Caco-2 (cell line): Measurements from ENCODE around the gene PHETA1. TPM values are rescaled to one million over a fixed set of nuclear protein-coding genes. Genes with fewer than 3 reads are reported as not detected.

Source experiments
- BruUV-seq: library from RNA; stranded (reverse); fragments of 400-500 nt; replicated peaks from 2 replicates; lab custom pipeline; 2021; lab: Mats Ljungman, UMichigan
- CTCF ChIA-PET: fragments of 300-600 bp; sonication (Branson Sonifier 250); formaldehyde crosslinking; loops from one replicate; lab custom pipeline; 2022; ENCODE audit warnings: antibody characterized with exemption; lab: Charles Lee
- POLR2A ChIA-PET: fragments of 300-600 bp; sonication (Branson Sonifier 250); formaldehyde crosslinking; loops from one replicate; lab custom pipeline; 2022; ENCODE audit warnings: antibody characterized with exemption; lab: Charles Lee
- DNase-seq, 2 experiments: peaks; one replicate each; pipeline versions ENCODE4 v3.0.0 to v3.0.0-alpha.2; 2020 to 2022
- H3K27me3 ChIP-seq: replicated peaks from 2 replicates; pipeline ENCODE4 v1.6.0; 2011; ENCODE audit warnings: low read length; ENCODE audit not compliant: control insufficient read depth, insufficient read depth
- H3K36me3 ChIP-seq: 2 replicates; pipeline ENCODE4 v1.5.1; 2011; ENCODE audit warnings: low read length; ENCODE audit not compliant: control insufficient read depth, insufficient read depth
- H3K4me1 ChIP-seq: fragments of 250-450 bp; sonication (Bioruptor Pico); 2 replicates; pipeline ENCODE4 v1.5.1; 2020; ENCODE audit warnings: mild to moderate bottlenecking
- H3K4me3 ChIP-seq: 2 replicates; pipeline ENCODE4 v1.5.1; 2011; ENCODE audit warnings: low read depth, mild to moderate bottlenecking, control low read depth, low read length
- H3K9me3 ChIP-seq: fragments of 250-450 bp; sonication (Bioruptor Pico); 2 replicates; pipeline ENCODE4 v1.5.1; 2020; ENCODE audit warnings: mild to moderate bottlenecking, moderate library complexity
- H3K27ac Mint-ChIP-seq: one replicate; pipeline ENCODE4 v1.8.0; 2022; ENCODE audit warnings: mixed read lengths; ENCODE audit not compliant: unreplicated experiment
- H3K27me3 Mint-ChIP-seq: one replicate; pipeline ENCODE4 v1.8.0; 2022; ENCODE audit warnings: mixed read lengths; ENCODE audit not compliant: insufficient read depth, unreplicated experiment
- H3K36me3 Mint-ChIP-seq: one replicate; pipeline ENCODE4 v1.8.0; 2022; ENCODE audit warnings: mild to moderate bottlenecking, mixed read lengths; ENCODE audit not compliant: insufficient read depth, unreplicated experiment
- H3K4me1 Mint-ChIP-seq: one replicate; pipeline ENCODE4 v1.8.0; 2022; ENCODE audit warnings: low read depth, mixed read lengths; ENCODE audit not compliant: unreplicated experiment
- H3K4me3 Mint-ChIP-seq: one replicate; pipeline ENCODE4 v1.8.0; 2022; ENCODE audit warnings: mild to moderate bottlenecking, moderate library complexity, mixed read lengths; ENCODE audit not compliant: unreplicated experiment
- H3K9me3 Mint-ChIP-seq: one replicate; pipeline ENCODE4 v1.8.0; 2022; ENCODE audit warnings: mixed read lengths; ENCODE audit not compliant: unreplicated experiment
- CTCF ChIP-seq, 2 experiments: fragments of 200-600 bp in 1 of 2; IDR thresholded peaks; 1 replicate in 1 of 2; 2 replicates in 1 of 2; pipeline versions ENCODE4 v1.5.1 to v1.8.0; 2011 to 2022; ENCODE audit warnings: antibody characterized with exemption in 1 of 2, control low read depth in 1 of 2, inconsistent platforms in 1 of 2, low read depth in 1 of 2, low read length in 1 of 2, mild to moderate bottlenecking in 1 of 2, moderate library complexity in 1 of 2; ENCODE audit not compliant: insufficient read depth in 1 of 2, severe bottlenecking in 1 of 2, unreplicated experiment in 1 of 2
- intact Hi-C: fragments of 100-400 bp; cut with micrococcal nuclease; formaldehyde crosslinking; loops from one replicate; pipeline ENCODE4 v1.10.0; 2022; ENCODE audit not compliant: unreplicated experiment
- total RNA-seq: library from RNA; stranded (reverse); gene quantifications from 2 replicates; pipeline ENCODE4 v1.2.3, GENCODE V29; 2022

Gene PHETA1
- total RNA-seq, 1 experiment from 2014 or later, result 14.9 TPM

DNA sequence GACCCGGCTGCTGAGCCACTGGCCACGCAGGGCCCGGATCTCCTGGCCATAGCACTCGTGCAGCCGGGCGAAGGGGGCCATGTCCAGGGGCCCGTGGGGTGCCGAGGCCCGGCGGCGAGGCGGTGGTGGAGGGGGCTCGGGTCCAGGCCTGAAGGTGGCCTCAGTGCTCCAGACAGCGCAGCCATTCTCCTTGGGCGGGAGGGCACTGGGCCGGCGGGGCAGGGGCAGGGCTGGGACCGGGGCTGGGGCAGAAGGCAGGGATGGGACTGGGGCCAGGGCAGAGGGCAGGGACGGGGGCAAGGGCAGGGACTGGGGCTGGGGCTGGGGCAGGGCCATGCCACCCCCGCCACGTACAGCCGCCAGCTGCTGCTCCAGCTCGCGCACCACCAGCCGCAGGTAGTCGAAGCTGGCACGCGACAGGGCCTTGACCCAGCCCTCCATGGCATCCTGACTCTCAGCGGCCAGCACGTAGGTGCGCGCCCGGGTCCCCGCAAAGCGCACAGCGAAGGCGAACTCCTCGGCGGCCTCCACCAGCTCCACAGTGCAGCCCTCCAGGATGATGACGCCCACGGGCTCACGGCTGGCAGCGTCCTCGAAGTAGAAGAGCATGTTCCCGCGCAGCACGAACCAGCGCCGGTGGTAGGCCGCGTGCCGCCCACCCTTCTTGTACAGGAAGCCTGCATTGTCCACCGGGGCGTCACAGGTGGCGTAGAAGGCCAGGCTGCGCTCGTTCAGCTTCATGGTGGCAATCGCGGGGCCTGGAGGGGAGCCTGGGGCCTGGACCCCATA is 6.0 kb downstream of the PHETA1 start:
- H3K36me3 Mint-ChIP-seq, result peaks cover 19% of the 10 kb centered on the region
- no TSS peak for BruUV-seq
- POLR2A ChIA-PET, result interaction anchor here (0.6 kb wide), 1 partner anchor 1479 kb away, joined by 3 read pairs; no protein-coding TSS in a partner anchor
- intact Hi-C loops, result no loop called here
- Histone ChIP-seq H3K27me3 (no peaks in the 10 kb centered on the region), H3K36me3 (no peaks in the 10 kb centered on the region), H3K9me3 (no peaks in the 10 kb centered on the region), H3K4me1 (peaks cover 24% of the 10 kb centered on the region), H3K4me3 (no peak overlapping the region)
- CTCF ChIA-PET, result no interaction called here
- no peaks in the 10 kb centered on the region for H3K9me3 Mint-ChIP-seq
- H3K4me1 Mint-ChIP-seq, result peaks cover 19% of the 10 kb centered on the region
- no peak overlapping the region for H3K4me3 Mint-ChIP-seq
- TF ChIP-seq CTCF (IDR thresholded peaks at IDR 0.05; ENCODE audit: insufficient read depth in 1 of 2, low read depth in 1 of 2, low read length in 1 of 2, severe bottlenecking in 1 of 2, unreplicated experiment in 1 of 2), result no peak
- DNase-seq, result no peak
- H3K27ac Mint-ChIP-seq, result no peak overlapping the region
- no peaks in the 10 kb centered on the region for H3K27me3 Mint-ChIP-seq

DNA sequence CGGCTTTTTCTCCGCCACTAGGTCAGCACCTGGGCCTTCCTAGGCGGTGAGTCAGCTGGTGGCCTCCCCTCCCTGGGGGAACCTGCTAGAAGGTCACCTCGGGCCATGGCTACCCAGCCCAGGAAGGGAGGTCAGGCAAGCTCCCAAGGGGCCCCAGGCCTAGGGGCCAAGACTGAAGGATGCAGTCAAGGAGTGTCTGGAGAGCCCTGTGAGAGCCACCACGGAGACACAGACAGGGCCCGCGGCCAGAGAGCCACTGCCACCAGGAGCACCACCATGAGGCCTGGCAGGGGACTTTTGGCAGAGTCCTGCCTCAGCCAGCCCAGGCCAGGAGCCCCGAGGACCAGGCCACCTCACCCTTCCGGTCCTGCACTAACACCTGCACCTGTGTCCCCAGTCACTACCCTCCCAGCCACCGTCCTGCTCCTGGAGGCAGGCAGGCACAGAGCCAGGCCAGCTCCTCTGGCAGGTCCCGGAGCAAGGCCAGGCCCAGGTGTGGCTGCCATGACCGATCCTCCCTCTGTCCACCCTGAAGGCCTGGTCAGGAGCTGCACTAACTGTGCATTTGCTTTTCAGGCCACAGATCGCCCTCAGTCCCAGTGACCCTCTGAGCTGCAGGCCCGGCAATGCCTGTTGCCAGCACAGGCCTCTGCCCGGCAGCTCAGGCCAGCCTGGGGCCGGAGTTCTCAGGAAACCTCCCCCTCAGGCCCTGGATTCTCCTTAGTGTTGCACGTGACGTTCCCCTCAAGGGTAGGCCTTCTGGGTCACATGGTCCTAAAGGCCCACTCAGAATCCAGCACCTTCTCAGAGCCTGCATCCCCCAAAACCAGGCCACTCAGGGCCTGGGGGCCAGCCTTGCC is 6.9 kb downstream of the PHETA1 start:
- no TSS peak for BruUV-seq
- peak overlapping the region; percentile 34 for H3K27ac Mint-ChIP-seq
- H3K36me3 Mint-ChIP-seq, result peaks cover 16% of the 10 kb centered on the region
- peaks cover 14% of the 10 kb centered on the region for H3K4me1 Mint-ChIP-seq
- intact Hi-C loops, result no loop called here
- H3K9me3 Mint-ChIP-seq, result no peaks in the 10 kb centered on the region
- Histone ChIP-seq H3K36me3 (no peaks in the 10 kb centered on the region), H3K27me3 (no peaks in the 10 kb centered on the region), H3K9me3 (no peaks in the 10 kb centered on the region), H3K4me3 (no peak overlapping the region), H3K4me1 (peaks cover 14% of the 10 kb centered on the region)
- H3K4me3 Mint-ChIP-seq, result no peak overlapping the region
- DNase-seq, result peak in 1 of 2 experiments; percentile 30
- CTCF ChIA-PET, result no interaction called here
- TF ChIP-seq CTCF (IDR thresholded peaks at IDR 0.05; ENCODE audit: insufficient read depth in 1 of 2, low read depth in 1 of 2, low read length in 1 of 2, severe bottlenecking in 1 of 2, unreplicated experiment in 1 of 2), result no peak
- H3K27me3 Mint-ChIP-seq, result no peaks in the 10 kb centered on the region
- POLR2A ChIA-PET, result no interaction called here

- Histone ChIP-seq H3K27me3 (no peaks in the 10 kb centered on the region), H3K36me3 (no peaks in the 10 kb centered on the region), H3K4me1 (peaks cover 14% of the 10 kb centered on the region), H3K4me3 (no peak overlapping the region), H3K9me3 (no peaks in the 10 kb centered on the region)
- no peaks in the 10 kb centered on the region for H3K27me3 Mint-ChIP-seq
- no TSS peak for BruUV-seq
- CTCF ChIA-PET, result no interaction called here
- TF ChIP-seq CTCF (IDR thresholded peaks at IDR 0.05; ENCODE audit: insufficient read depth in 1 of 2, low read depth in 1 of 2, low read length in 1 of 2, severe bottlenecking in 1 of 2, unreplicated experiment in 1 of 2), result no peak
- peaks cover 14% of the 10 kb centered on the region for H3K4me1 Mint-ChIP-seq
- intact Hi-C loops, result no loop called here
- POLR2A ChIA-PET, result no interaction called here
- DNase-seq, result no peak
- H3K9me3 Mint-ChIP-seq, result no peaks in the 10 kb centered on the region
- peak overlapping the region; percentile 34 for H3K27ac Mint-ChIP-seq
- no peak overlapping the region for H3K4me3 Mint-ChIP-seq
- peaks cover 11% of the 10 kb centered on the region for H3K36me3 Mint-ChIP-seq
These were observed 7.7 kb downstream of the PHETA1 start for GRCh38 chr12:111361073-111361716.
